Activated T-cell treated with anti-CD3 and anti-CD28 coated beads, Interleukin-2, amount 50 U/mL, for 72 hours (primary cell): ENCODE data around the gene FBXO40. TPM values are rescaled to one million over a fixed set of nuclear protein-coding genes. Genes with fewer than 3 reads are reported as not detected.

Experiments
- ATAC-seq, 2 donors: fragments of 150-1000 bp; cut with Tn5 transposase; replicated peaks in 1 of 2; 2 replicates each; pipeline ENCODE4 v1.10.0; 2021; ENCODE audit warnings: moderate library complexity in 2 of 2, mild to moderate bottlenecking in 1 of 2
- DNase-seq, 2 donors: peaks; one replicate each; pipeline ENCODE4 v3.0.0; 2021 to 2022; ENCODE audit warnings: mixed read lengths in 1 of 2
- H3K27ac Mint-ChIP-seq: one replicate; pipeline ENCODE4 v1.8.0; 2022; ENCODE audit warnings: mild to moderate bottlenecking, moderate library complexity, mixed read lengths
- H3K27me3 Mint-ChIP-seq: one replicate; pipeline ENCODE4 v1.8.0; 2022; ENCODE audit warnings: low read depth, mixed read lengths
- H3K36me3 Mint-ChIP-seq, 2 donors: one replicate each; pipeline ENCODE4 v1.8.0; 2022; ENCODE audit warnings: mixed read lengths in 2 of 2, mild to moderate bottlenecking in 1 of 2; ENCODE audit not compliant: insufficient read depth in 2 of 2
- H3K4me1 Mint-ChIP-seq: one replicate; pipeline ENCODE4 v1.8.0; 2022; ENCODE audit warnings: low read depth, mixed read lengths
- H3K4me3 Mint-ChIP-seq, 2 donors: one replicate each; pipeline ENCODE4 v1.8.0; 2022; ENCODE audit warnings: mild to moderate bottlenecking in 2 of 2, mixed read lengths in 2 of 2, moderate library complexity in 2 of 2
- H3K9me3 Mint-ChIP-seq, 2 donors: one replicate each; pipeline ENCODE4 v1.8.0; 2022; ENCODE audit warnings: mixed read lengths in 2 of 2
- total RNA-seq, 2 donors: library from RNA; stranded (reverse); gene quantifications; one replicate each; pipeline ENCODE4 v1.2.3, GENCODE V29; 2022

The FBXO40 gene, protein sequence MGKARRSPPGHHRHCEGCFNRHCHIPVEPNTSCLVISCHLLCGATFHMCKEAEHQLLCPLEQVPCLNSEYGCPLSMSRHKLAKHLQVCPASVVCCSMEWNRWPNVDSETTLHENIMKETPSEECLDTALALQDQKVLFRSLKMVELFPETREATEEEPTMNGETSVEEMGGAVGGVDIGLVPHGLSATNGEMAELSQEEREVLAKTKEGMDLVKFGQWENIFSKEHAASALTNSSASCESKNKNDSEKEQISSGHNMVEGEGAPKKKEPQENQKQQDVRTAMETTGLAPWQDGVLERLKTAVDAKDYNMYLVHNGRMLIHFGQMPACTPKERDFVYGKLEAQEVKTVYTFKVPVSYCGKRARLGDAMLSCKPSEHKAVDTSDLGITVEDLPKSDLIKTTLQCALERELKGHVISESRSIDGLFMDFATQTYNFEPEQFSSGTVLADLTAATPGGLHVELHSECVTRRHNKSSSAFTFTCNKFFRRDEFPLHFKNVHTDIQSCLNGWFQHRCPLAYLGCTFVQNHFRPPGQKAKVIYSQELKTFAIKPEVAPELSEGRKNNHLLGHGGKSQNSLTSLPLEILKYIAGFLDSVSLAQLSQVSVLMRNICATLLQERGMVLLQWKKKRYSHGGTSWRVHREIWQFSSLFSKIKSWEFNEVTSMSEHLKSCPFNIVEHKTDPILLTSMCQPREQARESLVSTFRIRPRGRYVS
- not detected for total RNA-seq

DNA sequence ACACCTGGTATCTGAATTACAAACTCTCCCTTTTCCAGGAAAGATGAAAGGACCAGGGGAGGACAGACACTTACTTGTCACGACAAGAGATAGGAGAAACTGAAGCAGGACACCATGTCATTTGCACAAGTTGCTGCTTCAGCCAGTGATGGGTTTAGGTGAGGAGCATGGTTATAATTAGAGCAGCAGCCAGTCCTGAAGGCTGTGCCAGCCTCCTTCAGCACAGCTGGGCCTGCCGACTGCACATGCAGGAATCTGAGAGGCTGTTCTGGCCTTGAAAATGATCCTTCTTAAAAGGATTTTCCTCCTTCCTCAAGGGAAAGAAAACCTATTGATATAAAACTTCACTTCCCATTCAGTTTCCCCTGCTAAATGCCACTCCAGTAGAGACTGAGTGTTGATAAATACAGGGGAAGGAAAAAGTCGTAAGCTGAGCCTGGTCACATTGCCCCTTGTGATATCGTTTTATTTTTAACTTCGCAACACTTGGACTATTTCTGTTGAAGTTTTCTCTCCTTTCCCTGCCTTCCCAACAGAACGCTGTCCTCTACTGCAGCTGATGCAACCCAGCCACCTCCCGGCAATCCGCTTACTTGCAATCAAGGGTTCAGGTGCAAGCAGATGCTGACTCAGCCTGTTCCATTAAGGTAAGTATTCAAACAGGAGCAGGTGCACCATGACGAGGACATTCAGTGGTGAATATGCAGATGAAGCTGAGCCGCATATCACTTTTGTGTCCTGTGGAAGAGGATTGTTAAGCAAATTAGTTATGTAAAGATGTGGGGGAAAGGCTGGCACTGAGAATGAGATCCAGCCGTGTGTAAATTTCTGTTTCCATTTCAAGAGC lies at the start of gene FBXO40:
Gene FBXO40 (plus strand): TSS at position 524 of the 847 bp plus-strand sequence. CDS start 27,197 bp downstream, outside the sequence.
- H3K4me1 Mint-ChIP-seq, result no peaks in the 10 kb centered on the region
- peaks cover 9% of the 10 kb centered on the region for H3K27me3 Mint-ChIP-seq
- H3K9me3 Mint-ChIP-seq, result no peaks in the 10 kb centered on the region
- H3K4me3 Mint-ChIP-seq, result no peak within 1 kb of the TSS
- H3K36me3 Mint-ChIP-seq, result no peaks in the 10 kb centered on the region
- H3K27ac Mint-ChIP-seq, result no peak within 1 kb of the TSS
- no peak for ATAC-seq
- DNase-seq, result no peak

DNA sequence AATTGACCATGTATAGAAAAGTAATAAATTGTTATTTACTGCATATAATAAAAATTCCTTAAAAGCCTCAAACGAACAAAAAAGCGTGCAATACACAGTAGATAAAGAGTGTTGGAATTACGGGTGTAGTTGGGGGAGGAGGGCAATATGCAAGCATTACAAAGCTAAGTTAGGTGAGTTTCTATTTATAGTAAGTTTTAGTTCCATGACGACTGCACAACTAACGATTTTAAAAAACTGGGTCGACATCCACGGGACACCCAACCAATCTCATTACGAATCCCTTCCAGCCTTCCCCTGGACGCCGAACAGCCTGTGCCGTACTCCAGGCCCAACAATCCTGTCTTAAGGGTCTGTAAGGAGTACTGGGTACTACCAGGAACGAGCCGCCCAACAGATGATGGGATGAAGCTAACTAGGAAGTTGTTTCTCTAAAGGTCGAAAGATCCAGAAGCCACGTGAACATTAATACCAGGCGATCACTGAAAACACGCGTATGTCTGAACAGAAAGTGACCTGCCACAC lies 48.1 kb upstream of the FBXO40 start:
- H3K9me3 Mint-ChIP-seq, result no peaks in the 10 kb centered on the region
- H3K27me3 Mint-ChIP-seq, result no peaks in the 10 kb centered on the region
- DNase-seq (peak in 1 of 2 donors; percentile 2), ATAC-seq (peak; percentile 1 to 2)
- H3K36me3 Mint-ChIP-seq, result peaks cover 4 to 19% of the 10 kb centered on the region in 2 donors
- peaks cover 23% of the 10 kb centered on the region for H3K4me1 Mint-ChIP-seq
- peak overlapping the region; percentile 88 to 99 for H3K4me3 Mint-ChIP-seq
- H3K27ac Mint-ChIP-seq, result peak overlapping the region; percentile 85

DNA sequence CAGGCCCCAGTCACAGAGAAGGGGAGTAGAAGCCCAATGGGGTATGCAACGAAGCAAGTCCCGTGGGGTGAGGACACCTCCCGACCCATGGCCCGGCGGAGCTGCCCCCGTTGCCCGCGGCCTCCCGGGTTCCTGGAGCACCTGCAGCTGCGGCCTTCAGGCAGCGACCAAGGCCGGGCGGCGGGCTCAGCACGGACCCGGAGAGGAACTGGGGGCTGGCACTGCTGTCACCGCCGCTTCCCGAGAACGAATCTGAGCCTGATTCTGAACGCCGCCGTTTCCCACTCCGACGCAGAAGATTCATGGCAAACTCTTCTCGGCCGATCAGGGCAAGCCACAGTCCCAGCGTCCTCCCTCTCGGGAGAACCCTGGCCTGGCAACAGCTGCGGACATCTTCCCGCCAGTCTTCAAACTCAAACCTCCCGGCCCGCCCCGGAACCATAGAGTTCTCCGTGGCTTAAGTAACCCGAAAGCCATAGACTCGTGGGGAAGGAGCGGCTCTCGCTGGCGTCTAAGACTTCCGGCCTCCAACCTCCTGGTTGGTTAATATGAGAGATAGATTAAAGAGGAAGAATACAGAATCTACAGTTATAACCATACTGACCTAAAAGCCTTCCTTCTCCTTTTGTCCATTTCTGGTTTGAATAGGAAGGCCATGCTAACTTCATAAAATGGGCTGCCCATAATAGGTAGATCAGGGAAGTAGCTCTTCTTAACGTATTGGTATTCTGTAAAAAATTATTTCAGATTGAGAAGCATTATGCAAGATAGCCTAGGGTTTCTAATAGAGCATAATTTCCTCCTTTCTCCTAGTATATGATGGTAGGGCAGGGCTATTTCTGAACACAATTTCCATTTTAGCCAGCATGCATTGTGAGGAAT lies 47.4 kb upstream of the FBXO40 start, which contains the start of gene POLQ:
Gene POLQ (minus strand): TSS at position 415 of the 882 bp plus-strand sequence. CDS start 111 bp downstream, at position 304.
- peaks cover 4 to 15% of the 10 kb centered on the region in 2 donors for H3K36me3 Mint-ChIP-seq

DNA sequence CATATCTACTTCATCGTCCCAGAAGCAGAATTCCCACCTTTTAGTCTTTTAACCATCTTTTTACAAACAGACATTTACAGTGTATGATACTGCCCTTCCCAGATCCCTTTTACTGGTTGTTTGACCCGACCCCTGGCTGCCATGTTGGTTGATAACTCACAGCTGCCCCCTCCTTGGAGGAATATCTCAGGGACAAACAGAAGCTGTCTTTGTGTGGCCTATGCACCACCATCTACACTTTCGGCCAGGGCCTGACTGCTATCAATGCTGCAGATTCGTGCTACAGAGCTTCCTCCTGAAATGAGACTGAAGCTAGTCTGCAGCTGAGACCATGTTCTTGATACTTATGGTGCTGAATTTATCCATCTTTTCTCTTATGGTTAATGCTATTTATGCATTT lies 40.8 kb upstream of the FBXO40 start:
- Mint-ChIP-seq H3K9me3 (no peaks in the 10 kb centered on the region), H3K27me3 (peaks cover 7% of the 10 kb centered on the region), H3K36me3 (peaks cover 0 to 1% of the 10 kb centered on the region in 2 donors), H3K27ac (no peak overlapping the region), H3K4me1 (no peaks in the 10 kb centered on the region), H3K4me3 (no peak overlapping the region)
- ATAC-seq, result no peak
- no peak for DNase-seq

More for the DNA sequence above, 47.4 kb upstream of the FBXO40 start, which contains the start of gene POLQ:
- H3K27me3 Mint-ChIP-seq, result no peaks in the 10 kb centered on the region
- peak within 1 kb of the TSS; percentile 88 to 99 for H3K4me3 Mint-ChIP-seq
- H3K4me1 Mint-ChIP-seq, result peaks cover 23% of the 10 kb centered on the region
- DNase-seq, result peak; percentile 87 to 90
- peak; percentile 98 to 99 for ATAC-seq
- no peaks in the 10 kb centered on the region for H3K9me3 Mint-ChIP-seq
- peak within 1 kb of the TSS; percentile 98 for H3K27ac Mint-ChIP-seq

DNA sequence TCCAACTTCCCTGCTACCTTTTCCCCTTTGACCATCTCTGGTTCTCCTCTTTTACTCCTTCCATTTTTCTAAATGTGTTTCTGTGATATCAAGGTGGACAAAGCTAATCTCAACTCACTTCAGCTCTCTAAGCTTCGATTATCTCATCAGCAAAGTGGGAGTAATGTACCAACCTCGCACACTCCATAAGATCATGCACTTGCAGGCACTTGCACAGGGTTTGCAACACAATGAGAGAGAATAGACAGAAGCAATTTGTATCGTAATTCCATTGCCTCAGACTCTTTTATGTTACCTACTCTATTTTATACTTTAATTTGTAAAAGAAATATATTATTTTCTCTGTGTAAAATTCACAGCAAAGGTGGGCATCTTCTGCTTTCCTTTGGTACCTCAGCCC lies 40.4 kb upstream of the FBXO40 start:
- H3K9me3 Mint-ChIP-seq, result no peaks in the 10 kb centered on the region
- no peak for ATAC-seq
- DNase-seq, result no peak
- no peak overlapping the region for H3K27ac Mint-ChIP-seq
- peaks cover 7% of the 10 kb centered on the region for H3K27me3 Mint-ChIP-seq
- H3K4me1 Mint-ChIP-seq, result no peaks in the 10 kb centered on the region
- H3K4me3 Mint-ChIP-seq, result no peak overlapping the region
- peaks cover 0 to 1% of the 10 kb centered on the region in 2 donors for H3K36me3 Mint-ChIP-seq

DNA sequence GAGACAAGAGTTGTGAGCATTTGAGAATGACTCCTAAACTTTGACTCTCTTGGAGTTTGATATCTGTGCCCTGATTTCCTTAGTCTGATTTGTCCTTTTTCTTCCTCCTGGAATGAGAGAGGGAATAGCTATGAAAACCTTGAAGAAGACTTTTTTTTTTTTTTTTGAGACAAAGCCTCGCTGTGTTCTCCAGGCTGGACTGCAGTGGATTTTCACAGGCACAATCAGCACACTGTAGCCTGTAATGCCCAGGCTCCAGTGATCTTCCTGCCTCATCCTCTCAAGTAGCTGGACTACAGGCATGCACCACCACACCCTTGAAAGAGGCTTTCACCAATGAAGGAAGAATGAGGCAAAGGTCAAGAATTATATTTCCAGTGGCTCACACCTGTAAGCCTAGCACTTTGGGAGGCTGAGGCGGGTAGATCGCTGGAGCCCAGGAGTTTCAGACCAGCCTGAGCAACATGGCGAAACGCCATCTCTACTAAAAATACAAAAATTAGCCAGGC lies 35.7 kb upstream of the FBXO40 start:
- DNase-seq (no peak), ATAC-seq (no peak)
- H3K4me3 Mint-ChIP-seq, result no peak overlapping the region
- peaks cover 0 to 1% of the 10 kb centered on the region in 2 donors for H3K36me3 Mint-ChIP-seq
- H3K4me1 Mint-ChIP-seq, result no peaks in the 10 kb centered on the region
- no peak overlapping the region for H3K27ac Mint-ChIP-seq
- peaks cover 15% of the 10 kb centered on the region for H3K27me3 Mint-ChIP-seq
- H3K9me3 Mint-ChIP-seq, result no peaks in the 10 kb centered on the region

DNA sequence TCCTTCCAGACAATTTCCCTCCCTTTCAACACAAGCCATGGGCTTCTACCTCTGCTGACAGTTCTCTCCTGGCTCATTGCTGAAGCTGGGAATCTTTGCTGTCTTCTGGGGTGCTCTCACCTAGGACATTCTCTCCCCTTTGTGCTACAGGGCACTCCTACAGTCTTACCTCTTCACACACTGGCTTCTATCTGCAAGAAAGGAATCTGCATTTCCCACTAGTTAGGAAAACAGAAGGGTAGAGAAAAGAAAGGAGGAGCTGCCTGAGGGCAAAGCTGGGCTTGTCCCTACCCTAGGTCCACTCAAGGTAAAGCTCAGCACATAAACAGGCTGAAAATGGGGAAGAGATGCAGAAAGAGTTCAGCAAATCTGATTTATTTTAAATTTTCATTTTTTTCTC lies 31.0 kb upstream of the FBXO40 start:
- Mint-ChIP-seq H3K27me3 (peaks cover 15% of the 10 kb centered on the region), H3K27ac (no peak overlapping the region), H3K36me3 (no peaks in the 10 kb centered on the region), H3K9me3 (no peaks in the 10 kb centered on the region), H3K4me1 (no peaks in the 10 kb centered on the region), H3K4me3 (no peak overlapping the region)
- ATAC-seq, result no peak
- DNase-seq, result no peak

DNA sequence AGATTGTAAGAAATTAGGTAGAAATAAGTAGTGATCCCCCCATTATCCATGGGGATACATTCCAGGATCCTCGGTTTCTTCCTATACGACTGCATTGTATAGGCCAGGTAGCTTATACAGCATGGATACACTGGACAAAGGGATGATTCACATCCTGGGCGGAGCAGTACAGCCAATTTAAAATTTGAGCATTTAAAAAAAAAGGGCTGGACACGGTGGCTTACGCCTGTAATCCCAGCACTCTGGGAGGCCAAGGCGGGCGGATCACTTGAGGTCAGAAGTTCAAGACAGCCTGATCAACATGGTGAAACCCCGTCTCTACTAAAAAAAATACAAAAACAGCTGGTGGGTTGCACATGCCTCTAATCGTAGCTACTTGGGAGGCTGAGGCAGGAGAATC lies 26.4 kb upstream of the FBXO40 start:
- Mint-ChIP-seq H3K4me3 (no peak overlapping the region), H3K4me1 (no peaks in the 10 kb centered on the region), H3K36me3 (no peaks in the 10 kb centered on the region), H3K27ac (no peak overlapping the region), H3K9me3 (no peaks in the 10 kb centered on the region), H3K27me3 (peaks cover 7% of the 10 kb centered on the region)
- DNase-seq (no peak), ATAC-seq (no peak)

DNA sequence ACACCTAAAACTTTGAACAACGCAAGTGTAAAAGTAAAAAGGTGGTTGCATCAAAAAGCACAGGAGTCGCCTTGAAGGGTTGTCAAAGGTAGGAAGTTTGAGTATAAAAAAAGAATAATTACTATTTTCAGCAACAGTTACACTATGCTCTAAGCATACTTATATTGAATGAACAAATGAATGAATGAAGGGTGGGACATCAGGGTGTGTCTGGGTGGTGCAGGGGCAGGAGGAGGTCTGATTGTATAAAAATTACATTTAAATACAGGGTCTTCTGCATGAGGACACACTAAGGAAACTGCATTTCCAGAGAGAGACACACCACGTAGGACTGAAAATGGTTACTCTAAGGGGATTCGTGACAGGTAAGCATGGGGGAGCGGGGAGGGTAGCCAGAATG lies 25.5 kb upstream of the FBXO40 start, which contains the start of gene ARGFX:
Gene ARGFX (plus strand): TSS at position 301 of the 400 bp plus-strand sequence. CDS start 2,765 bp downstream, outside the sequence.
- Mint-ChIP-seq H3K36me3 (no peaks in the 10 kb centered on the region), H3K27me3 (peaks cover 7% of the 10 kb centered on the region), H3K4me3 (no peak within 1 kb of the TSS), H3K27ac (no peak within 1 kb of the TSS), H3K4me1 (no peaks in the 10 kb centered on the region), H3K9me3 (no peaks in the 10 kb centered on the region)
- ATAC-seq (no peak), DNase-seq (no peak)

DNA sequence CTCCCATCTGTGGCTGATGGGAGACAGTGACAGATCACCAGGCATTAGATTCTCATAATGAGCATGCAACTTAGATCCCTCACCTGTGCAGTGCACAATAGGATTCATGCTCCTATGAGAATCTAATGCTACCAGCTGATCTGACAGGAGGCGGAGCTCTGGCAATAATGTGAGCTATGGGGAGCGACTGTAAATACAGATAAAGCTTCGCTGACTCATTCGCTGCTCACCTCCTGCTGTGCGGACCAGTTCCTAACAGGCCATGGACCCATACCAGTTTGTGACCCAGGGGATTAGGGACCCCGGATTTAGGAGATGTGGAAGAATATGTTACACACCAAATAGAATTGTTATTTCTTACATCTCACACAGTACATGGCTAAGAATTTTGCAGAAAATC lies 18.7 kb upstream of the FBXO40 start:
- Mint-ChIP-seq H3K4me1 (no peaks in the 10 kb centered on the region), H3K27ac (no peak overlapping the region), H3K4me3 (no peak overlapping the region), H3K27me3 (no peaks in the 10 kb centered on the region), H3K9me3 (no peaks in the 10 kb centered on the region), H3K36me3 (no peaks in the 10 kb centered on the region)
- DNase-seq (no peak), ATAC-seq (no peak)

DNA sequence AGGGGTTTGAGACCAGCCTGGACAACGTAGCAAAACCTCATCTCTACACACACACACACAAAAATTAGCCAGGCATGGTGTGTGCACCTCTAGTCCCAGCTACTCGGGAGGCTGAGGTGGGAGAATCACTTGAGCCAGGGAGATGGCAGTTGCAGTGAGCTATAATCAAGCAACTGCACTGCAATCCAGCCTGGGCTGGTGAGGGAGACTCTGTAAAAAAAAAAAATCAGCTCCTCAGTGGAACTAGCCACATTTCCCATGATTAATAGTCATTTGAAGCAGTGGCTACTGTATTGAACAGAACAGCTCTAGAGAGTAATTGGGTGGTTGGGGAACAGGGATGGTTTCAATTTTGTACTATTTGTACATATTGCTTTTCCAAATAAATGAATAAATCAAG lies 11.5 kb upstream of the FBXO40 start:
- H3K36me3 Mint-ChIP-seq, result no peaks in the 10 kb centered on the region
- no peaks in the 10 kb centered on the region for H3K9me3 Mint-ChIP-seq
- no peak for DNase-seq
- ATAC-seq, result no peak
- H3K27ac Mint-ChIP-seq, result no peak overlapping the region
- no peaks in the 10 kb centered on the region for H3K4me1 Mint-ChIP-seq
- no peak overlapping the region for H3K4me3 Mint-ChIP-seq
- H3K27me3 Mint-ChIP-seq, result peaks cover 31% of the 10 kb centered on the region

DNA sequence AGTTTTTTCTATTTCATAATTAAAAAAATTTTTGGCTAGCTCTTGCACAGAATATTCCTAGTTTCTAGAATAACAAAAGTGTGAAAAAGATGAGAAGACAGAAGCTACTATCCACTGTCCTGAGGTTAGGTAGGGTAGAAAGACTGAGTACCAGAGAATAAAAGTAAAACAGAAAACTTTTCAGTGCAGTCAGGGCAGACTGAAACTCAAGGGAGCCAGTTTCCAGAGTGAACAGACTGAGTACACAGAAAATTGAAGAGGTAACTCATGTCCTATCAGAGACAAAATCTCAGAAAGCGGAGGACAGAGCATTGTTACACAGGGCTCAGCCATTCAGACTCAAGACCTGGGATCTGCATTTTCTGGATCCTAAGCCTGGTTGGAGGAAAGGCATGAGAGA lies 8.8 kb upstream of the FBXO40 start:
- no peak for ATAC-seq
- no peak for DNase-seq
- Mint-ChIP-seq H3K27me3 (peaks cover 32% of the 10 kb centered on the region), H3K27ac (no peak overlapping the region), H3K4me3 (no peak overlapping the region), H3K36me3 (no peaks in the 10 kb centered on the region), H3K9me3 (no peaks in the 10 kb centered on the region), H3K4me1 (no peaks in the 10 kb centered on the region)
